A549 (cell line): ENCODE measurements around the gene MRPL19. TPM values are rescaled to one million over a fixed set of nuclear protein-coding genes. Genes with fewer than 3 reads are reported as not detected.

Source experiments
- ATAC-seq, 2 experiments: fragments of 200-7000 bp in 1 of 2; fragments of >200 bp in 1 of 2; cut with Nextera tagmentation in 1 of 2; cut with Tn5 transposase in 1 of 2; 3 replicates each; pipeline versions ENCODE4 v1.8.0 to v1.9.1; 2018 to 2020; ENCODE audit warnings: mild to moderate bottlenecking in 1 of 2, moderate library complexity in 1 of 2
- CTCF ChIA-PET: fragments of 300-600 bp; sonication (Branson Sonifier 250); formaldehyde crosslinking; extraction: SDS; loops from one replicate; lab custom pipeline; 2021; ENCODE audit warnings: antibody characterized with exemption, inconsistent platforms; lab: Yijun Ruan, JAX
- POLR2A ChIA-PET: fragments of 350-600 bp; formaldehyde crosslinking; extraction: SDS; loops from one replicate; lab custom pipeline; 2021; ENCODE audit warnings: antibody characterized with exemption, inconsistent platforms; lab: Yijun Ruan, JAX
- DNase-seq, 2 experiments: peaks; one replicate each; pipeline versions ENCODE4 v3.0.0 to v3.0.0-alpha.2; 2011 to 2016; ENCODE audit warnings: low read depth in 1 of 2, low spot score in 1 of 2
- FAIRE-seq: peaks from 2 replicates; lab custom pipeline; 2011; peaks lifted over from hg19 to GRCh38; lab: Jason Lieb, UNC
- H3K27ac ChIP-seq, 2 experiments: fragments of >200 bp; sonication (Bioruptor Twin); formaldehyde crosslinking; 3 replicates each; pipeline ENCODE4 v1.5.1; 2016 to 2017
- H3K4me1 ChIP-seq: fragments of >200 bp; sonication (Bioruptor Twin); formaldehyde crosslinking; 3 replicates; pipeline ENCODE4 v1.6.1; 2016
- H3K4me2 ChIP-seq: fragments of >200 bp; sonication (Bioruptor Twin); formaldehyde crosslinking; 3 replicates; pipeline ENCODE4 v1.6.1; 2016
- H3K4me3 ChIP-seq: fragments of >200 bp; sonication (Bioruptor Twin); formaldehyde crosslinking; 3 replicates; pipeline ENCODE4 v1.5.1; 2016
- H3K9me3 ChIP-seq: fragments of >200 bp; sonication (Bioruptor Twin); formaldehyde crosslinking; 3 replicates; pipeline ENCODE4 v1.6.1; 2016
- EHMT2 ChIP-seq: fragments of 200-600 bp; sonication (generic); IDR thresholded peaks from 2 replicates; pipeline ENCODE4 v1.6.1; 2016; ENCODE audit warnings: antibody characterized with exemption, low read depth, mild to moderate bottlenecking, moderate library complexity
- EP300 ChIP-seq, 2 experiments: fragments of >200 bp; sonication (Bioruptor Twin); formaldehyde crosslinking; IDR thresholded peaks; 2 replicates in 1 of 2; 3 replicates in 1 of 2; pipeline ENCODE4 v1.6.1; 2016 to 2017
- ESRRA ChIP-seq: fragments of 150-350 bp; IDR thresholded peaks from 2 replicates; pipeline ENCODE4 v1.6.1; 2014; ENCODE audit warnings: mild to moderate bottlenecking, low read length, borderline replicate concordance
- FOSB ChIP-seq: fragments of 250-450 bp; sonication (Bioruptor Pico); IDR thresholded peaks from 2 replicates; pipeline ENCODE4 v1.5.0; 2020; ENCODE audit warnings: mild to moderate bottlenecking, moderate library complexity
- FOSL2 ChIP-seq, 2 experiments: fragments of 450-650 bp in 1 of 2; fragments of >200 bp in 1 of 2; sonication (Bioruptor Twin) in 1 of 2; formaldehyde crosslinking; IDR thresholded peaks; 2 replicates each; pipeline versions ENCODE4 v1.5.0 to v1.6.1; 2016 to 2020; ENCODE audit warnings: mild to moderate bottlenecking in 1 of 2, moderate library complexity in 1 of 2
- HDAC2 ChIP-seq: fragments of 200-600 bp; sonication (generic); IDR thresholded peaks from 2 replicates; pipeline ENCODE4 v1.6.1; 2016
- HEYL ChIP-seq: fragments of 250-450 bp; sonication (Bioruptor Pico); IDR thresholded peaks from 2 replicates; pipeline ENCODE4 v1.8.0; 2021; ENCODE audit warnings: mild to moderate bottlenecking, moderate library complexity
- HOXA7 ChIP-seq: fragments of 250-450 bp; sonication (Bioruptor Pico); IDR thresholded peaks from 2 replicates; pipeline ENCODE4 v1.5.0; 2020; ENCODE audit warnings: mild to moderate bottlenecking, moderate library complexity
- JUN ChIP-seq, 2 experiments: fragments of >200 bp; sonication (Bioruptor Twin); formaldehyde crosslinking; IDR thresholded peaks; 2 replicates in 1 of 2; 3 replicates in 1 of 2; pipeline ENCODE4 v1.6.1; 2016 to 2017
- KDM1A ChIP-seq: fragments of 200-600 bp; sonication (generic); IDR thresholded peaks from 2 replicates; pipeline ENCODE4 v1.6.1; 2016; ENCODE audit warnings: low read depth, mild to moderate bottlenecking
- KDM5A ChIP-seq: fragments of 200-600 bp; sonication (generic); IDR thresholded peaks from 2 replicates; pipeline ENCODE4 v1.6.1; 2016; ENCODE audit warnings: antibody characterized with exemption, mild to moderate bottlenecking
- MAFK ChIP-seq: fragments of 450-650 bp; IDR thresholded peaks from 2 replicates; pipeline ENCODE4 v1.6.1; 2014; ENCODE audit not compliant: partially characterized antibody
- MAZ ChIP-seq: fragments of 150-350 bp; IDR thresholded peaks from 2 replicates; pipeline ENCODE4 v1.6.1; 2014; ENCODE audit warnings: antibody characterized with exemption, low read depth, low read length, borderline replicate concordance
- MYC ChIP-seq: IDR thresholded peaks from 2 replicates; pipeline ENCODE4 v1.6.1; 2012; ENCODE audit warnings: mild to moderate bottlenecking, inconsistent platforms, low read length, improper control_type of control experiment, borderline replicate concordance
- NFE2L2 ChIP-seq: fragments of 150-350 bp; conservative IDR thresholded peaks from 2 replicates; pipeline ENCODE4 v1.6.1; 2014; ENCODE audit warnings: low read length
- NR3C1 ChIP-seq: fragments of >200 bp; sonication (Bioruptor Twin); formaldehyde crosslinking; IDR thresholded peaks from 3 replicates; pipeline ENCODE4 v1.6.1; 2017
- PHF8 ChIP-seq: fragments of 200-600 bp; sonication (generic); IDR thresholded peaks from 2 replicates; pipeline ENCODE4 v1.6.1; 2016; ENCODE audit warnings: low read depth, mild to moderate bottlenecking, antibody characterized with exemption, moderate library complexity, borderline replicate concordance
- POLR2A ChIP-seq: IDR thresholded peaks from 2 replicates; pipeline ENCODE4 v1.6.1; 2012; ENCODE audit warnings: mild to moderate bottlenecking, low read length
- RCOR1 ChIP-seq: fragments of 150-350 bp; IDR thresholded peaks from 2 replicates; pipeline ENCODE4 v1.6.1; 2014; ENCODE audit warnings: antibody characterized with exemption, low read length, low read depth
- RNF2 ChIP-seq: fragments of 200-600 bp; sonication (generic); IDR thresholded peaks from 2 replicates; pipeline ENCODE4 v1.6.1; 2016; ENCODE audit warnings: low read depth, mild to moderate bottlenecking, antibody characterized with exemption, moderate library complexity, borderline replicate concordance
- SREBF2 ChIP-seq: fragments of 450-650 bp; IDR thresholded peaks from 2 replicates; pipeline ENCODE4 v1.6.1; 2014; ENCODE audit warnings: mild to moderate bottlenecking, moderate library complexity
- TFCP2L1 ChIP-seq: fragments of 250-450 bp; sonication (Bioruptor Pico); IDR thresholded peaks from 2 replicates; pipeline ENCODE4 v1.5.0; 2021; ENCODE audit warnings: mild to moderate bottlenecking
- TP53 ChIP-seq: fragments of 250-450 bp; sonication (Bioruptor Pico); IDR thresholded peaks from 2 replicates; pipeline ENCODE4 v1.5.0; 2021; ENCODE audit warnings: mild to moderate bottlenecking, moderate library complexity
- ZFP36 ChIP-seq: fragments of 450-650 bp; IDR thresholded peaks from 2 replicates; pipeline ENCODE4 v1.6.1; 2014; ENCODE audit warnings: borderline replicate concordance; ENCODE audit not compliant: partially characterized antibody
- ZNF302 ChIP-seq: fragments of 250-450 bp; sonication (Bioruptor Pico); IDR thresholded peaks from 2 replicates; pipeline ENCODE4 v1.9.0; 2021; ENCODE audit warnings: inconsistent platforms, mild to moderate bottlenecking, moderate library complexity
- ZSCAN20 ChIP-seq: fragments of 250-450 bp; sonication (Bioruptor Pico); IDR thresholded peaks from 2 replicates; pipeline ENCODE4 v1.8.0; 2022; ENCODE audit warnings: mild to moderate bottlenecking, moderate library complexity
- WGBS: methylation state at CpG from one replicate; pipeline ENCODE4 v1.1.6; 2017; ENCODE audit errors: missing lambda C conversion rate; 5-methylcytosine and 5-hydroxymethylcytosine counted together
- polyA plus RNA-seq, 4 experiments: library from polyadenylated mRNA; depleted of rRNA in 3 of 4; stranded (reverse); fragments of >200 nt; fragmentation: RNase III in 1 of 4; extraction: RNeasy Plus Mini Kit Qiagen cat#74134 plus additional on column Dnase treatment in 1 of 4; gene quantifications; 2 replicates in 3 of 4; 3 replicates in 1 of 4; pipeline ENCODE4 v1.2.3, GENCODE V29; 2011 to 2017
- TF ChIP-seq, protein P1 (sequence below): fragments of 450-650 bp; IDR thresholded peaks from 2 replicates; pipeline ENCODE4 v1.6.1; 2014; ENCODE audit warnings: antibody characterized with exemption
- TF ChIP-seq, protein P2 (sequence below): IDR thresholded peaks from 2 replicates; pipeline ENCODE4 v1.6.1; 2012
- TF ChIP-seq, protein P3 (sequence below): fragments of 150-350 bp; IDR thresholded peaks from 2 replicates; pipeline ENCODE4 v1.6.1; 2014; ENCODE audit warnings: low read depth, mild to moderate bottlenecking, low read length
- TF ChIP-seq, protein P4 (sequence below): fragments of >200 bp; sonication (Bioruptor Twin); formaldehyde crosslinking; IDR thresholded peaks from 2 replicates; pipeline ENCODE4 v1.6.1; 2016

The MRPL19 gene
- polyA plus RNA-seq, 2 of the 4 experiments (the other 2 are of a cell fraction): 70.5 to 147 TPM

DNA sequence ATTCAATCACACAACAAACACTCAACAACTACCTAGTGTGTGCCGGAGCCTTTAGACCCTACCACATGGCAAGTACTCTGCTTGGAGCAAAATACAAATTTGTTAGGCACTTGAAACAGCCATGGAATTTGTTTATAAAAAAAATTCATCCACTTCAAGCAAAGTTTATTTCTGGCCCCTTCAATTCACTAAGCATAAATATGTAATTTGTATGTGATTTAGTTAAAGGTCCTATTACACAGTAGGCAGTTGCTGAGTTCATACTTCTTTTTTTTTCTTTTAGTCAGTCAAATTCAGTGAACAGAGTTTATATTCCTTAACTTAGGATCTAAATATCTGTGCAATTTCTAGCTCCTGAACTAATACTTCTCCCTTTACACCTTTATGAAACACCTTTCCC is 41.6 kb downstream of the MRPL19 start:
- TF ChIP-seq EHMT2 (no peak), RCOR1 (no peak), NR3C1 (no peak), KDM1A (no peak), ZNF302 (no peak), POLR2A (no peak), TP53 (no peak)
- TF ChIP-seq, protein P1, sequence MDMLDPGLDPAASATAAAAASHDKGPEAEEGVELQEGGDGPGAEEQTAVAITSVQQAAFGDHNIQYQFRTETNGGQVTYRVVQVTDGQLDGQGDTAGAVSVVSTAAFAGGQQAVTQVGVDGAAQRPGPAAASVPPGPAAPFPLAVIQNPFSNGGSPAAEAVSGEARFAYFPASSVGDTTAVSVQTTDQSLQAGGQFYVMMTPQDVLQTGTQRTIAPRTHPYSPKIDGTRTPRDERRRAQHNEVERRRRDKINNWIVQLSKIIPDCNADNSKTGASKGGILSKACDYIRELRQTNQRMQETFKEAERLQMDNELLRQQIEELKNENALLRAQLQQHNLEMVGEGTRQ: no peak
- TF ChIP-seq, protein P2, sequence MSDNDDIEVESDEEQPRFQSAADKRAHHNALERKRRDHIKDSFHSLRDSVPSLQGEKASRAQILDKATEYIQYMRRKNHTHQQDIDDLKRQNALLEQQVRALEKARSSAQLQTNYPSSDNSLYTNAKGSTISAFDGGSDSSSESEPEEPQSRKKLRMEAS: no peak
- H3K4me2 ChIP-seq: no peak overlapping the region
- FAIRE-seq (no peak), DNase-seq (no peak), ATAC-seq (no peak)
- H3K4me1 ChIP-seq: no peaks in the 10 kb centered on the region
- H3K27ac ChIP-seq: no peak overlapping the region
- CTCF ChIA-PET: interaction anchor here (1.1 to 2.2 kb wide), 5 partner anchors 9 to 48 kb away, joined by 3 to 7 read pairs (median 3); no protein-coding TSS in a partner anchor
- WGBS: 96% methylated on average over 1 of the region's 1 CpG
- no peaks in the 10 kb centered on the region for H3K9me3 ChIP-seq
- POLR2A ChIA-PET: no interaction called here
- H3K4me3 ChIP-seq: no peak overlapping the region

DNA sequence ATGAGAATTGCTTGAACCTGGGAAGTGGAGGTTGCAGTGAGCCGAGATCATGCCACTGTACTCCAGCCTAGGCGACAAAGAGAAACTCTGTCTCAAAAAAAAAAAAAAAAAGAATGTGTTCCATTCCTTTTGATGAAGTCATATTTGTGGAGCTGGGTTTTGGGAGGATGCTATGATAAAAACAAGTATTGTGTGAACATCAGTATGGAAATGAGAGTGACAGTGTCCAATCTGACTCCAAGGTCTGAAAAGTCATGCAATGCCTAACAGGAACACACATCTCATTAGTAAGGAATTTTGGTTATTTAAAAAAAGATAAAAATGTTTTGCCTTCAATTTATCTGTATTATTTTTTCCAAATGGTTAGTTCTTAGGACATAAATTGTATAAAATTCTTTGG is 52.3 kb downstream of the MRPL19 start:
- H3K9me3 ChIP-seq: no peaks in the 10 kb centered on the region
- no peak for TF ChIP-seq MYC
- no peak for TF ChIP-seq FOSB (CRISPR knock-in tag)
- TF ChIP-seq HOXA7: no peak
- no peak for TF ChIP-seq NR3C1
- no peak for TF ChIP-seq ESRRA
- TF ChIP-seq TFCP2L1 (CRISPR knock-in tag): no peak
- TF ChIP-seq HEYL (CRISPR knock-in tag): no peak
- no peak for TF ChIP-seq KDM5A
- TF ChIP-seq MAFK: no peak
- no peak for TF ChIP-seq FOSL2 (IDR thresholded peaks at IDR 0.05)
- TF ChIP-seq FOSL2 (CRISPR knock-in tag; IDR thresholded peaks at IDR 0.05): no peak
- 92% methylated on average over 2 of the region's 2 CpGs for WGBS
- CTCF ChIA-PET: interaction anchor here (0.6 to 1.6 kb wide), 3 partner anchors 22 to 288 kb away, joined by 3 to 6 read pairs (median 3); no protein-coding TSS in a partner anchor
- no peak overlapping the region for H3K4me2 ChIP-seq
- POLR2A ChIA-PET: no interaction called here
- FAIRE-seq (no peak), DNase-seq (no peak), ATAC-seq (no peak)
- H3K27ac ChIP-seq: no peak overlapping the region
- no peak overlapping the region for H3K4me3 ChIP-seq
- H3K4me1 ChIP-seq: no peaks in the 10 kb centered on the region

DNA sequence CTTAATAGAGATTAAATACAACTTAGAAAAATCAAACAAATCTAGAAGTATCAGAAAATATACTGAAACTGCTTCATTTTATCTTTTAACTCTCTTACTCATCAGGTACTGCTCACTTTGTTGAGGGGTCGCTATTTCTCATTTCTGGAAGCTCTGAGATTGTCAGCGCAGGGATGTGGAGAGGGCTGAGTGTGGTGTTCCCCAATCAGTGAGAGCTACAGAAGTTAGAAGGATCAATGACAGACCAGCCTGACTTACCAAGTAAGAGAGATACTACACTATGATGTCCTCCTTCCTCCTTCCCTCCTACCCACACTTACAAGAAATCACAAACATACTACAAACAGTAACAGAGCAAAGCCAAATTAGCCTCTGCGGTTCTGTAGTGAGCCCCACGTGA is 56.0 kb downstream of the MRPL19 start:
- H3K9me3 ChIP-seq: no peaks in the 10 kb centered on the region
- TF ChIP-seq MAZ: no peak
- TF ChIP-seq, protein P2: no peak
- H3K4me2 ChIP-seq: no peak overlapping the region
- ATAC-seq (no peak), FAIRE-seq (no peak), DNase-seq (no peak)
- H3K4me1 ChIP-seq: no peaks in the 10 kb centered on the region; the same call in 2 of the 3 replicates
- H3K27ac ChIP-seq: no peak overlapping the region
- no peak overlapping the region for H3K4me3 ChIP-seq
- POLR2A ChIA-PET: no interaction called here
- 92% methylated on average over 4 of the region's 4 CpGs for WGBS
- CTCF ChIA-PET: no interaction called here

DNA sequence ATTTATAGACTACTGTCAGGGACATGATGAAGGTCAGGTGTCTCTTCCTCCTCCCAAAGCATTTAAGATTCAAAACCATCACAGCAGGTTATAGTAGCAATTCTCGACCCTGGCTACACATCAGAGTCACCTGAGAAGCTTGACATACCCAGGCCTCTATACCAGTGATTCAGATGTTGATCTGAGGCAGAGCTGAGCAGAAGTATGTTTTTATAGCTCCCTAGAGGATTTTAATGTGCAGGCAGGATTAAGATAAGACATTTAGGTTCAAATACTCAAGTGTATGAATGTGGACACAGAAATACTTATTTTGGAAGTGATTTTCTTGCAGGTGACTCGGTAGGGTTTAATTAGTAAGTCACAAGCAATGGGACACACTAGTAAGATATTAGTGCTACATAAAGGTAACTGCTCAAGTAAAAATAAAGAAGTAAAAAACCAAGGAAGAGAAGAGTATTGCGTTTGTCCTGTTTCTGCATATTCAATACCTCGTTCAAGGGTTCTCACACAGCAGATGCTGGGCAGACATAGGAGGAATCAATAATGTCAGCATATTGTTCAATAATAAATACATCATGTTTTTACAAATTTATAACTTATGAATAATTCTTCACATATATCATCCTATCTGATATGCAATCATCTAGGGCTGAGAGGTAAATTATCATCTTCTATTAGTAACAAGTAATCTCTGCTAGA is 57.2 kb downstream of the MRPL19 start:
- DNase-seq: no peak
- no peak for TF ChIP-seq RNF2
- TF ChIP-seq ZFP36: no peak
- TF ChIP-seq, protein P3, sequence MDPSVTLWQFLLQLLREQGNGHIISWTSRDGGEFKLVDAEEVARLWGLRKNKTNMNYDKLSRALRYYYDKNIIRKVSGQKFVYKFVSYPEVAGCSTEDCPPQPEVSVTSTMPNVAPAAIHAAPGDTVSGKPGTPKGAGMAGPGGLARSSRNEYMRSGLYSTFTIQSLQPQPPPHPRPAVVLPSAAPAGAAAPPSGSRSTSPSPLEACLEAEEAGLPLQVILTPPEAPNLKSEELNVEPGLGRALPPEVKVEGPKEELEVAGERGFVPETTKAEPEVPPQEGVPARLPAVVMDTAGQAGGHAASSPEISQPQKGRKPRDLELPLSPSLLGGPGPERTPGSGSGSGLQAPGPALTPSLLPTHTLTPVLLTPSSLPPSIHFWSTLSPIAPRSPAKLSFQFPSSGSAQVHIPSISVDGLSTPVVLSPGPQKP: no peak
- no peak for TF ChIP-seq ZSCAN20 (CRISPR knock-in tag)
- no peak for TF ChIP-seq HDAC2
- no peak for TF ChIP-seq PHF8
- no peak for TF ChIP-seq HEYL (CRISPR knock-in tag)
- TF ChIP-seq SREBF2: no peak
- TF ChIP-seq ESRRA: no peak
- TF ChIP-seq HOXA7: no peak
- TF ChIP-seq NFE2L2: no peak
- no peak for TF ChIP-seq KDM5A
- no peak for TF ChIP-seq KDM1A
- TF ChIP-seq EP300 (IDR thresholded peaks at IDR 0.05): no peak
- TF ChIP-seq, protein P4, sequence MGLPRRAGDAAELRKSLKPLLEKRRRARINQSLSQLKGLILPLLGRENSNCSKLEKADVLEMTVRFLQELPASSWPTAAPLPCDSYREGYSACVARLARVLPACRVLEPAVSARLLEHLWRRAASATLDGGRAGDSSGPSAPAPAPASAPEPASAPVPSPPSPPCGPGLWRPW: no peak
- no peak for TF ChIP-seq MYC
- no peak for TF ChIP-seq JUN (IDR thresholded peaks at IDR 0.05)
- no peak overlapping the region for H3K4me2 ChIP-seq
- no peak for ATAC-seq
- POLR2A ChIA-PET: no interaction called here
- no peak for FAIRE-seq
- no peak overlapping the region for H3K27ac ChIP-seq
- H3K9me3 ChIP-seq: no peaks in the 10 kb centered on the region
- H3K4me1 ChIP-seq: peaks cover 8% of the 10 kb centered on the region
- CTCF ChIA-PET: no interaction called here
- no peak overlapping the region for H3K4me3 ChIP-seq
- 83% methylated on average over 4 of the region's 4 CpGs for WGBS
